Kidney (tissue), 14 donors: ENCODE data around the gene NEO1. TPM values are rescaled to one million over a fixed set of nuclear protein-coding genes. Genes with fewer than 3 reads are reported as not detected.

ENCODE experiments used
- DNase-seq, 5 donors: peaks; one replicate each; pipeline ENCODE4 v3.0.0-alpha.2; 2013 to 2020
- FAIRE-seq: peaks from 2 replicates; lab custom pipeline; 2012; peaks lifted over from hg19 to GRCh38; lab: Jason Lieb, UNC
- H3K27ac ChIP-seq, 2 donors: one replicate each; pipeline ENCODE4 v1.7.0; 2013; ENCODE audit warnings: low read depth in 2 of 2, low read length in 2 of 2, inconsistent platforms in 1 of 2
- H3K27me3 ChIP-seq: one replicate; pipeline ENCODE4 v1.7.1; 2013; ENCODE audit warnings: low read length, inconsistent platforms; ENCODE audit not compliant: control insufficient read depth, insufficient read depth
- H3K36me3 ChIP-seq, 3 donors: one replicate each; pipeline versions ENCODE4 v1.7.0 to v1.7.1; 2013; ENCODE audit warnings: low read length in 3 of 3, control low read depth in 1 of 3, inconsistent platforms in 1 of 3; ENCODE audit not compliant: insufficient read depth in 3 of 3, control insufficient read depth in 2 of 3
- H3K4me1 ChIP-seq, 3 donors: one replicate each; pipeline versions ENCODE4 v1.7.0 to v1.7.1; 2013; ENCODE audit warnings: low read length in 3 of 3, inconsistent platforms in 1 of 3, low read depth in 1 of 3; ENCODE audit not compliant: control insufficient read depth in 2 of 3, insufficient read depth in 2 of 3
- H3K4me3 ChIP-seq, 3 donors: one replicate each; pipeline versions ENCODE4 v1.7.0 to v1.8.1; 2013; ENCODE audit warnings: low read length in 3 of 3, control low read depth in 1 of 3, inconsistent platforms in 1 of 3
- H3K9ac ChIP-seq, 3 donors: one replicate each; pipeline versions ENCODE4 v1.7.0 to v1.7.1; 2013; ENCODE audit warnings: low read length in 3 of 3, control low read depth in 1 of 3, inconsistent platforms in 1 of 3
- H3K9me3 ChIP-seq, 3 donors: one replicate each; pipeline versions ENCODE4 v1.7.0 to v1.7.1; 2013; ENCODE audit warnings: low read length in 3 of 3, control low read depth in 1 of 3, inconsistent platforms in 1 of 3; ENCODE audit not compliant: control insufficient read depth in 2 of 3, insufficient read depth in 1 of 3
- intact Hi-C: fragments of 100-400 bp; cut with DNase I; formaldehyde crosslinking; loops from one replicate; pipeline ENCODE4 v1.11.1; 2022
- polyA plus RNA-seq: library from polyadenylated mRNA; stranded (reverse); fragments of 350-450 nt; fragmentation: Illumina TruSeq; extraction: RNeasy Lipid Tissue Mini Kit (QIAGEN cat#74804); gene quantifications from one replicate; pipeline ENCODE4 v1.2.3, GENCODE V29; 2014; ENCODE audit warnings: low read depth, low replicate concordance; ENCODE audit not compliant: insufficient read depth
- total RNA-seq: library from RNA; stranded (reverse); fragmentation: NEBNext Ultra II Directional; extraction: Animal tissue kit (Norgen Biotek cat#: 25700); gene quantifications from one replicate; pipeline ENCODE4 v1.2.1, GENCODE V29; 2021
- TF ChIP-seq, protein P1 (sequence below): IDR thresholded peaks from 3 replicates; pipeline ENCODE4 v1.5.1; 2012; ENCODE audit warnings: mild to moderate bottlenecking, moderate library complexity, borderline replicate concordance; ENCODE audit not compliant: insufficient read depth; ENCODE audit errors: extremely low read depth
- donor health status: control.
- donor health status: control.
- donor health status: control.
- donor health status: control.
- donor health status: control.
- donor health status: DM: yes; HTN: yes; CAD: no.
- donor health status: Normal renal cell carcinoma (clear cell type).

The NEO1 gene
- total and polyA plus RNA-seq, 2 donors from 2014 or later: 12.4 to 43.3 TPM

- H3K9me3 ChIP-seq: no peaks in the 10 kb centered on the region
- H3K9ac ChIP-seq: no peak overlapping the region
- TF ChIP-seq, protein P1, sequence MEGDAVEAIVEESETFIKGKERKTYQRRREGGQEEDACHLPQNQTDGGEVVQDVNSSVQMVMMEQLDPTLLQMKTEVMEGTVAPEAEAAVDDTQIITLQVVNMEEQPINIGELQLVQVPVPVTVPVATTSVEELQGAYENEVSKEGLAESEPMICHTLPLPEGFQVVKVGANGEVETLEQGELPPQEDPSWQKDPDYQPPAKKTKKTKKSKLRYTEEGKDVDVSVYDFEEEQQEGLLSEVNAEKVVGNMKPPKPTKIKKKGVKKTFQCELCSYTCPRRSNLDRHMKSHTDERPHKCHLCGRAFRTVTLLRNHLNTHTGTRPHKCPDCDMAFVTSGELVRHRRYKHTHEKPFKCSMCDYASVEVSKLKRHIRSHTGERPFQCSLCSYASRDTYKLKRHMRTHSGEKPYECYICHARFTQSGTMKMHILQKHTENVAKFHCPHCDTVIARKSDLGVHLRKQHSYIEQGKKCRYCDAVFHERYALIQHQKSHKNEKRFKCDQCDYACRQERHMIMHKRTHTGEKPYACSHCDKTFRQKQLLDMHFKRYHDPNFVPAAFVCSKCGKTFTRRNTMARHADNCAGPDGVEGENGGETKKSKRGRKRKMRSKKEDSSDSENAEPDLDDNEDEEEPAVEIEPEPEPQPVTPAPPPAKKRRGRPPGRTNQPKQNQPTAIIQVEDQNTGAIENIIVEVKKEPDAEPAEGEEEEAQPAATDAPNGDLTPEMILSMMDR: no peak
- H3K36me3 ChIP-seq: peaks cover 2 to 16% (median 15%) of the 10 kb centered on the region in 3 donors
- H3K27ac ChIP-seq: no peak overlapping the region
- no peak overlapping the region for H3K4me3 ChIP-seq
- no peak for DNase-seq
- intact Hi-C loops: no loop called here
- no peaks in the 10 kb centered on the region for H3K4me1 ChIP-seq
- H3K27me3 ChIP-seq: no peaks in the 10 kb centered on the region
- no peak for FAIRE-seq
Observed at GRCh38 chr15:73246898-73247297, 194.6 kb downstream of the NEO1 start.

DNA sequence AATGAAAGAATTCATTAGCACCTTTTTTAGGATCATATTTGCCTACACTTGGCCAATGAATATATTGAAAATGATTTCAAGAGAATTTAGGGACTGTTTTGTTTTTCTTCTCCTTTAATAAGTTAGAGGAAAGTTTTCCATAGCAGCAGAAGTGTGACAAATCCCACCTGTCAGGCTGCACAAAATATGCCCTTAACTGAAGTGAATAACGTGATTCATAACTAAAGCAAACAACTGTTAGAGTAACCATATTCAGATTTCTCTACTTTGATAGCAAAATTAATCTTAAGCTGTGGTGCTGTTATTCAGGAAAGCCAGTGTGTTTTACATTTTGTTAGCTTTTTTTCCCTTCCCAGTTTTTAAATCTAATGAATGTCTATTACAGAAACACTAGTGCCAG is 195.1 kb downstream of the NEO1 start:
- no peak for DNase-seq
- Histone ChIP-seq H3K36me3 (peaks cover 2 to 20% (median 15%) of the 10 kb centered on the region in 3 donors), H3K9me3 (no peaks in the 10 kb centered on the region), H3K4me1 (no peaks in the 10 kb centered on the region), H3K4me3 (no peak overlapping the region), H3K9ac (no peak overlapping the region), H3K27ac (no peak overlapping the region), H3K27me3 (no peaks in the 10 kb centered on the region)
- TF ChIP-seq, protein P1: no peak
- intact Hi-C loops: no loop called here
- FAIRE-seq: no peak

DNA sequence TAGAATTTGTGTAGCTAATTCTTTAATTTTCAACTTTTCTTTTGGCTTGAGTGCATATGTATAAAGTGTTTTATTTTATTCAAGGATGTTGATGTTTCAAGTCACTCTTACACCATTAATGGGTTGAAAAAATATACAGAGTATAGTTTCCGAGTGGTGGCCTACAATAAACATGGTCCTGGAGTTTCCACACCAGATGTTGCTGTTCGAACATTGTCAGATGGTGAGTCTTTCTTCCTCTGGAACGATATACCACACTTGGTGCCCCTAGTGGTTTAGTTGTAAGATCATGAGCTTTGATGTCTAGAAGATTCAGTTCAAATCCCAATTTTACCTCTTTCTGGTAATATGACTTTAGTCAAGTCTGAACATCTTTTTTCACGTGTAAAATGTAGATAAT is 197.2 kb downstream of the NEO1 start:
- DNase-seq (no peak), FAIRE-seq (no peak)
- TF ChIP-seq, protein P1: no peak
- Histone ChIP-seq H3K4me3 (no peak overlapping the region), H3K27me3 (no peaks in the 10 kb centered on the region), H3K9me3 (no peaks in the 10 kb centered on the region), H3K4me1 (no peaks in the 10 kb centered on the region), H3K27ac (no peak overlapping the region), H3K9ac (no peak overlapping the region), H3K36me3 (peaks cover 2 to 25% (median 17%) of the 10 kb centered on the region in 3 donors)
- intact Hi-C loops: no loop called here

GRCh38 chr15:73254598-73254997 is 202.3 kb downstream of the NEO1 start:
- Histone ChIP-seq H3K36me3 (peaks cover 6 to 32% (median 16%) of the 10 kb centered on the region in 3 donors), H3K9me3 (no peaks in the 10 kb centered on the region), H3K27me3 (no peaks in the 10 kb centered on the region), H3K4me3 (no peak overlapping the region), H3K9ac (no peak overlapping the region), H3K27ac (no peak overlapping the region), H3K4me1 (no peaks in the 10 kb centered on the region)
- DNase-seq: no peak
- intact Hi-C loops: no loop called here
- no peak for FAIRE-seq
- TF ChIP-seq, protein P1: no peak
